IPS DF 6.9 (cell line): ENCODE data around the gene PARD3B.

Experiments
- DNase-seq: peaks from one replicate; pipeline ENCODE4 v3.0.0-alpha.2; 2013; ENCODE audit warnings: low read depth, low spot score
- H3K27ac ChIP-seq: one replicate; pipeline ENCODE4 v1.5.1; 2013; ENCODE audit warnings: low read length, control low read depth
- H3K27me3 ChIP-seq: 2 replicates; pipeline ENCODE4 v1.6.1; 2013; ENCODE audit warnings: mild to moderate bottlenecking, low read length; ENCODE audit not compliant: control insufficient read depth, insufficient read depth
- H3K36me3 ChIP-seq: 2 replicates; pipeline ENCODE4 v1.6.1; 2013; ENCODE audit warnings: low read length; ENCODE audit not compliant: control insufficient read depth, insufficient read depth
- H3K4me1 ChIP-seq: 2 replicates; pipeline ENCODE4 v1.6.1; 2013; ENCODE audit warnings: low read length; ENCODE audit not compliant: control insufficient read depth, insufficient read depth
- H3K4me3 ChIP-seq: 2 replicates; pipeline ENCODE4 v1.5.1; 2013; ENCODE audit warnings: mild to moderate bottlenecking, low read length
- H3K9me3 ChIP-seq: 2 replicates; pipeline ENCODE4 v1.6.1; 2013; ENCODE audit warnings: low read length, inconsistent platforms; ENCODE audit not compliant: control insufficient read depth, insufficient read depth
- WGBS: extraction: QIAGEN DNeasy Blood & Tissue Kit; methylation state at CpG from one replicate; pipeline ENCODE4 v1.1.7; 2013; ENCODE audit warnings: mixed read lengths, missing lambda C conversion rate; ENCODE audit not compliant: insufficient read length, insufficient coverage; 5-methylcytosine and 5-hydroxymethylcytosine counted together

Gene PARD3B

GRCh38 chr2:205453202-205453601 lies 907.9 kb downstream of the PARD3B start:
- Histone ChIP-seq H3K27me3 (no peaks in the 10 kb centered on the region), H3K9me3 (no peaks in the 10 kb centered on the region), H3K4me1 (peaks cover 1% of the 10 kb centered on the region; the same call in 1 of the 2 replicates), H3K27ac (no peak overlapping the region), H3K4me3 (no peak overlapping the region), H3K36me3 (no peaks in the 10 kb centered on the region)
- DNase-seq = no peak
- no CpG with 5 or more reads among the region's 4 CpGs for WGBS

GRCh38 chr2:205456682-205457081 lies 911.4 kb downstream of the PARD3B start:
- Histone ChIP-seq H3K36me3 (no peaks in the 10 kb centered on the region), H3K9me3 (no peaks in the 10 kb centered on the region), H3K27ac (no peak overlapping the region), H3K4me1 (peaks cover 1% of the 10 kb centered on the region; the same call in 1 of the 2 replicates), H3K27me3 (no peaks in the 10 kb centered on the region), H3K4me3 (no peak overlapping the region)
- WGBS = no CpG with 5 or more reads among the region's 1 CpG
- DNase-seq = no peak

- Histone ChIP-seq H3K27ac (no peak overlapping the region), H3K9me3 (no peaks in the 10 kb centered on the region), H3K36me3 (no peaks in the 10 kb centered on the region), H3K27me3 (no peaks in the 10 kb centered on the region), H3K4me3 (no peak overlapping the region), H3K4me1 (no peaks in the 10 kb centered on the region; the same call in 1 of the 2 replicates)
- DNase-seq = no peak
- no CpG with 5 or more reads among the region's 1 CpG for WGBS
Observed at GRCh38 chr2:205460217-205460616, 914.9 kb downstream of the PARD3B start.

DNA sequence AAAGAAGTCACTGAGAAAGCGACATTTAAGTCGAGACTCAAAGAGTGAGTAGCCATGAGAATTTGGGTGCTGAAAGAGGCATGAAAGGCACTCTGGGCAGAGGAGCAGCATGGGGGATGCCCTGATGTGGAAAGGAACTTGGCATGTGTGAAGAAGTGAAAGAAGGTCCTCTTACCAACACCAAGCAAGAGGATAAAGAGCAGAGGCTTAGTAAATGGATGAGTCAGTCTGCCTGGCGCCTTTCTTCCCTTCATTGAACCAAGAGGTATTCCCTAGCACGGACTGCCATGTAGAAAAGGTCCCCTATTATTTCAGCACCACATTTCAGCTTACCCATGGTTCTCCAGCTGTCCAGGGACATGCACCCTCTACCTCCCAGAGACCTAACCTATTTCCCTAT lies 915.9 kb downstream of the PARD3B start:
- Histone ChIP-seq H3K36me3 (no peaks in the 10 kb centered on the region), H3K4me3 (no peak overlapping the region), H3K27me3 (no peaks in the 10 kb centered on the region), H3K27ac (no peak overlapping the region), H3K9me3 (no peaks in the 10 kb centered on the region), H3K4me1 (no peaks in the 10 kb centered on the region; the same call in 1 of the 2 replicates)
- no peak for DNase-seq
- WGBS = no CpG with 5 or more reads among the region's 4 CpGs

DNA sequence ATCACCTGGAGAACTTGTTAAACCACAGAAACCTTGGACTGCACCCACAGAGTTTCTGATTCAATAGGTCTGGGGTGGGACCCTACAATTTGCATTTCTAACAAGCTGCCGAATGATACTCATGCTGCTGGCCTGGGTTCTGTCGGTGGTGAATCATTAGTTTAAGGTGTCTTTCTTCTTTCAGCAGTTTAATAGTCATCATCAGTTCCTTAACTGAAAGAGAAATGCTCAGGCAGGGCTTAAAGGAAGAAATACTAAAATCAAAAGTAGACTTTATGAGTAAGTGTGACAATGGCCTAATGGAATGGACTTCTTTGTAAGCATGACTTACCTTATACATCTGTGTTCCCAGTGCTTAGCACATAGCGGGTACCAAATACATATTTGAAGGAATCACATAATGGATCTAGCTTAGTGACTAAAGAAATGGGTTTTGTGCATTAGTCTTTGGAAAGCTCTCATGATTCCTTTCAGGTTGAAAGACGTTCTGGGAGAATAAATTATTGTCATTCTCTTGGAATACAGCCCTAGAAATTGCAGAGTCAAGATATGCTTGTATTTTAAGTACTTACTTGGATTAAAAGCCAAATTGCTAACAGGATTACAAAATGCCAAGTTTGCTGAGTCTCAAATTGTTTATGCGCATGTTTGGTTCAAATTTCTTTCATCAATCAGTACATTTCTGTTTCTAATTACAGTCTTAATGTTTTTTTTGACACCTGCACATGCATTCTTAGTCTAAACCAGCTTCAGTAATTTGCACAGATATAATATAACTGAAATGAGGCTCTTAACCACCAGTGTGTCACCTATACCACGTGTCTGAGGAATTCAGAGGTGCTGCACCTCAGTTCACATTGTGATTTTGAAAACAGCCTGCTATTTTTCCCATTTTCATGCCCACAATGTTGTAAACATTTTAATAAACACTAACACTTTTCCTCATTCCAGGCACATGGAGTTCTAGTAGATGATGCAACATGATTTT lies 916.7 kb downstream of the PARD3B start:
- Histone ChIP-seq H3K27ac (no peak overlapping the region), H3K4me3 (no peak overlapping the region), H3K36me3 (no peaks in the 10 kb centered on the region), H3K4me1 (no peaks in the 10 kb centered on the region; the same call in 1 of the 2 replicates), H3K27me3 (no peaks in the 10 kb centered on the region), H3K9me3 (no peaks in the 10 kb centered on the region)
- DNase-seq = no peak
- no CpG with 5 or more reads among the region's 6 CpGs for WGBS

DNA sequence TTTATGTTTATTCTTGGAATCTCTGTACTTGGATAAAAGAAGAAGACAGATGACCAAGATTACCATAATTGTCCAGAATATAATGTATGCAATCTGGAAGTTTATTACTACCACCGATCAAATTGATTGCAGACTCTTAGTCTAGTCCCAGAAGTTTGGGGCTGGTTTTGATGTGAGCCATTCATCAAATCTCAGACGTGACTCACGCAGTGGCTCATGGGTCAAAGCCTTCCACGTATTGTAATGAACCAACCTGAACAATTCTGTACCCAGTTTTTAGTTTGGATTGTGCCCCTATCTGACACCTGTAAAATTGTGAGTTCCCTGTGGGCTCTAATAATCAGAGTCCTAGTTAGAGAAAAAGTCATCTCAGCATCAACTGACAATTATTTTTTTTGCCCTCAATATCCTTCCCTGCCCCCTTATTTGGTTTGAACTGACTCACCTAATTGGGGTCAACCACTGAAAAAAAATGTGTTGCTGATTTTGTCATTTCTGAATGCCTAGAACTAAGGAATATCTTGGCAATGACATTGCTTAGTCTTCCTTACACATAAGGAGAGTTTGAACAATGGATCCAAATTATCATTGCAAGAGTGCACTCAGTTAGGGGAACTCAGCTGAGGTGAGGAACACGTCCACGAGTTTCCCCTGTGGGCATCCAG lies 917.5 kb downstream of the PARD3B start:
- Histone ChIP-seq H3K27me3 (no peaks in the 10 kb centered on the region), H3K4me3 (no peak overlapping the region), H3K4me1 (no peaks in the 10 kb centered on the region; the same call in 1 of the 2 replicates), H3K36me3 (no peaks in the 10 kb centered on the region), H3K9me3 (no peaks in the 10 kb centered on the region), H3K27ac (no peak overlapping the region)
- no peak for DNase-seq
- no CpG with 5 or more reads among the region's 6 CpGs for WGBS

GRCh38 chr2:205463466-205464025 lies 918.3 kb downstream of the PARD3B start:
- no CpG with 5 or more reads among the region's 5 CpGs for WGBS
- no peak for DNase-seq

GRCh38 chr2:205464681-205465080 lies 919.4 kb downstream of the PARD3B start:
- Histone ChIP-seq H3K9me3 (no peaks in the 10 kb centered on the region), H3K4me3 (no peak overlapping the region), H3K4me1 (no peaks in the 10 kb centered on the region; the same call in 1 of the 2 replicates), H3K36me3 (no peaks in the 10 kb centered on the region), H3K27ac (no peak overlapping the region), H3K27me3 (no peaks in the 10 kb centered on the region)
- no peak for DNase-seq
- WGBS = no CpG with 5 or more reads among the region's 3 CpGs

More at GRCh38 chr2:205463466-205464025, 918.3 kb downstream of the PARD3B start:
- no peak overlapping the region for H3K4me3 ChIP-seq
- H3K9me3 ChIP-seq = no peaks in the 10 kb centered on the region
- H3K4me1 ChIP-seq = no peaks in the 10 kb centered on the region; the same call in 1 of the 2 replicates
- no peaks in the 10 kb centered on the region for H3K36me3 ChIP-seq
- H3K27me3 ChIP-seq = no peaks in the 10 kb centered on the region
- H3K27ac ChIP-seq = no peak overlapping the region

DNA sequence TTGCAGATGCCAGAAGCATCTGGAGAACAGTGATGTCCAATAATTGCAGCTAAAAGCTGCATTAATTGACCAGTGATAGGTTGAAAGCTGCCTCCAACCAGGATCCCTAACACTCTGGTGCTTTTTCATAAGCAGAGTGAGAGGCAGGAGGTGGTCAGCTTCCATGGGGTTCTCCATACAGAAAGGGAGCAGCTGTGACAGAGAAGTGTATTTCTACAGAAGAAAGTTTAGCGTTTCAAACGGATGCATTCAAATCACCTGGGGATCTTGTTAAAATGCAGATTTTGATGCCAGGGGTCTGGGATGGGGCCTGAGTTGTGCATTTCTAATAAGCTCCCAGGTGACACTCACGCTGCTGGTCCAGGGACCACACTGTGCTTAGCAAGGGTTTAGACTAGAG lies 920.5 kb downstream of the PARD3B start:
- no CpG with 5 or more reads among the region's 3 CpGs for WGBS
- no peaks in the 10 kb centered on the region for H3K9me3 ChIP-seq
- no peaks in the 10 kb centered on the region for H3K36me3 ChIP-seq
- H3K4me1 ChIP-seq = no peaks in the 10 kb centered on the region; the same call in 1 of the 2 replicates
- DNase-seq = no peak
- H3K27ac ChIP-seq = no peak overlapping the region
- no peaks in the 10 kb centered on the region for H3K27me3 ChIP-seq
- no peak overlapping the region for H3K4me3 ChIP-seq

DNA sequence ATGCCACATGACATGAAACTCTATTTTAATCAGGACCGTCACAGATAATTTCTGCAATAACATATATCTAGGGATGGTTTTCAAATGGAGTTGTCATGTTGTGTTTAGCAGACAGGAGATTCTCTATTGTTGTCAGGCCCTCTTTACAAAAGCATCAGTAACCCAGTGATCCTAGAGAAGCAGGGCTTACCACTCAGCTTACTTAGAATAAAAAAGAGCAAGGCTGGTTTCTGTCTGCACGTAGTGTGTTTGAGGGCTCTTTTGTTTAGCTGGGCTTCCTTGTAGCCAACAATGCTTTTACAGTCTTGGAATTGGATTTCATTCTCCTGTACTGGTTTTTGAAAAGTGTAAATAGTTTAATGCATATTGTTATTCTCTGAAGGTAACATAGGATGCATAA lies 926.5 kb downstream of the PARD3B start:
- no peak overlapping the region for H3K4me3 ChIP-seq
- no peaks in the 10 kb centered on the region for H3K27me3 ChIP-seq
- no peaks in the 10 kb centered on the region for H3K9me3 ChIP-seq
- H3K4me1 ChIP-seq = no peaks in the 10 kb centered on the region; the same call in 1 of the 2 replicates
- no peak for DNase-seq
- H3K36me3 ChIP-seq = no peaks in the 10 kb centered on the region
- H3K27ac ChIP-seq = no peak overlapping the region
- WGBS = no CpG with 5 or more reads among the region's 2 CpGs
